ENCODE results near the gene LAMC2. TPM values are rescaled to one million over a fixed set of nuclear protein-coding genes. Genes with fewer than 3 reads are reported as not detected.

LAMC2 gene
- total RNA-seq, 2 donors from 2014 or later = 0.54 to 4.5 TPM

- no peaks in the 10 kb centered on the region for H3K27me3 ChIP-seq (replicated peaks; ENCODE audit: insufficient read depth)
- DNase-seq (ENCODE audit: low spot score) (no peak), ATAC-seq (ENCODE audit: insufficient number of reproducible peaks, low FRiP score, low read depth) (no peak)
- no peak overlapping the region for H3K4me3 ChIP-seq
- peaks cover 26% of the 10 kb centered on the region for H3K36me3 ChIP-seq
- no peaks in the 10 kb centered on the region for H3K9me3 ChIP-seq
- no peak overlapping the region for H3K27ac ChIP-seq
- TF ChIP-seq, protein P1, sequence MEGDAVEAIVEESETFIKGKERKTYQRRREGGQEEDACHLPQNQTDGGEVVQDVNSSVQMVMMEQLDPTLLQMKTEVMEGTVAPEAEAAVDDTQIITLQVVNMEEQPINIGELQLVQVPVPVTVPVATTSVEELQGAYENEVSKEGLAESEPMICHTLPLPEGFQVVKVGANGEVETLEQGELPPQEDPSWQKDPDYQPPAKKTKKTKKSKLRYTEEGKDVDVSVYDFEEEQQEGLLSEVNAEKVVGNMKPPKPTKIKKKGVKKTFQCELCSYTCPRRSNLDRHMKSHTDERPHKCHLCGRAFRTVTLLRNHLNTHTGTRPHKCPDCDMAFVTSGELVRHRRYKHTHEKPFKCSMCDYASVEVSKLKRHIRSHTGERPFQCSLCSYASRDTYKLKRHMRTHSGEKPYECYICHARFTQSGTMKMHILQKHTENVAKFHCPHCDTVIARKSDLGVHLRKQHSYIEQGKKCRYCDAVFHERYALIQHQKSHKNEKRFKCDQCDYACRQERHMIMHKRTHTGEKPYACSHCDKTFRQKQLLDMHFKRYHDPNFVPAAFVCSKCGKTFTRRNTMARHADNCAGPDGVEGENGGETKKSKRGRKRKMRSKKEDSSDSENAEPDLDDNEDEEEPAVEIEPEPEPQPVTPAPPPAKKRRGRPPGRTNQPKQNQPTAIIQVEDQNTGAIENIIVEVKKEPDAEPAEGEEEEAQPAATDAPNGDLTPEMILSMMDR (IDR thresholded peaks at IDR 0.05) = no peak
- H3K4me1 ChIP-seq (ENCODE audit: control insufficient read depth in 1 of 2, low read depth in 2 of 2) = peaks cover 10 to 24% of the 10 kb centered on the region in 2 donors
These were observed 43.9 kb upstream of the LAMC2 start for GRCh38 chr1:183142171-183142570.

- TF ChIP-seq, protein P1 (IDR thresholded peaks at IDR 0.05) = no peak
- H3K4me1 ChIP-seq (ENCODE audit: control insufficient read depth in 1 of 2, low read depth in 2 of 2) = peaks cover 14 to 39% of the 10 kb centered on the region in 2 donors
- H3K27ac ChIP-seq = peak overlapping the region in 1 of 2 donors; percentile 12
- H3K9me3 ChIP-seq = no peaks in the 10 kb centered on the region
- no peaks in the 10 kb centered on the region for H3K27me3 ChIP-seq (replicated peaks; ENCODE audit: insufficient read depth)
- DNase-seq (ENCODE audit: low spot score) (no peak), ATAC-seq (ENCODE audit: insufficient number of reproducible peaks, low FRiP score, low read depth) (no peak)
- H3K36me3 ChIP-seq = peaks cover 17% of the 10 kb centered on the region
- H3K4me3 ChIP-seq = no peak overlapping the region
These were observed 42.3 kb upstream of the LAMC2 start for GRCh38 chr1:183143576-183144315.

DNA sequence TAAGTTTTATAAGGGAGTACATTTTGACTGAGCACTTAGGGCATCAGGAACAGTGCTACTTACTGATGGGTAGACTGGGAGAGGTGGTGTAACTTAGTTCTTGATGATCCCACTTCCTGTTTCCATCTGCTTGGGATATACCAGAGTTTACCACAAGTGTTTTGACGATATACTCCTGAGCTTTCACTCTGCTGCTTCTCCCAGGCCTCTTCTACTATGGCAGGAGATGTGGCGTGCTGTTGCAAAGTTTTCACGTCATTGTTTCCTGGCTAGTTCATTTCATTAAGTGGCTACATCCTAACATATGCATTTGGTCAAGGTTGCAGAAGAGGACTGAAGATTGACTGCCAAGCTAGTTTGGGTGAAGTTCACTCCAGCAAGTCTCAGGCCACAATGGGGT, 41.3 kb upstream of the LAMC2 start:
- TF ChIP-seq, protein P1 (IDR thresholded peaks at IDR 0.05) = no peak
- Histone ChIP-seq H3K27ac (no peak overlapping the region), H3K4me1 (ENCODE audit: control insufficient read depth in 1 of 2, low read depth in 2 of 2) (peaks cover 5 to 36% of the 10 kb centered on the region in 2 donors), H3K36me3 (peaks cover 16% of the 10 kb centered on the region), H3K27me3 (replicated peaks; ENCODE audit: insufficient read depth) (no peaks in the 10 kb centered on the region), H3K9me3 (no peaks in the 10 kb centered on the region), H3K4me3 (no peak overlapping the region)
- DNase-seq (ENCODE audit: low spot score) (no peak), ATAC-seq (ENCODE audit: insufficient number of reproducible peaks, low FRiP score, low read depth) (no peak)

GRCh38 chr1:183147735-183148134, 38.3 kb upstream of the LAMC2 start:
- Histone ChIP-seq H3K4me3 (no peak overlapping the region), H3K4me1 (ENCODE audit: control insufficient read depth in 1 of 2, low read depth in 2 of 2) (peaks cover 4 to 35% of the 10 kb centered on the region in 2 donors), H3K36me3 (peaks cover 4% of the 10 kb centered on the region), H3K27ac (no peak overlapping the region), H3K9me3 (no peaks in the 10 kb centered on the region), H3K27me3 (replicated peaks; ENCODE audit: insufficient read depth) (no peaks in the 10 kb centered on the region)
- DNase-seq (ENCODE audit: low spot score) = no peak
- ATAC-seq (ENCODE audit: insufficient number of reproducible peaks, low FRiP score, low read depth) = no peak
- TF ChIP-seq, protein P1 (IDR thresholded peaks at IDR 0.05) = no peak

GRCh38 chr1:183148599-183148998, 37.5 kb upstream of the LAMC2 start:
- ATAC-seq (ENCODE audit: insufficient number of reproducible peaks, low FRiP score, low read depth) = peak; percentile 65

More at GRCh38 chr1:183148599-183148998, 37.5 kb upstream of the LAMC2 start:
- TF ChIP-seq, protein P1 (IDR thresholded peaks at IDR 0.05) = no peak
- H3K36me3 ChIP-seq = no peaks in the 10 kb centered on the region
- no peak for DNase-seq (ENCODE audit: low spot score)
- no peaks in the 10 kb centered on the region for H3K9me3 ChIP-seq
- H3K27me3 ChIP-seq (replicated peaks; ENCODE audit: insufficient read depth) = no peaks in the 10 kb centered on the region
- H3K27ac ChIP-seq = peak overlapping the region; percentile 44 to 45
- peaks cover 4 to 28% of the 10 kb centered on the region in 2 donors for H3K4me1 ChIP-seq (ENCODE audit: control insufficient read depth in 1 of 2, low read depth in 2 of 2)
- H3K4me3 ChIP-seq = peak overlapping the region; percentile 9

Data from thoracic aorta (tissue), 2 donors.